Left kidney (tissue), 2 donors: Measurements from ENCODE around the gene POU6F2. TPM values are rescaled to one million over a fixed set of nuclear protein-coding genes. Genes with fewer than 3 reads are reported as not detected.

Experiments
- DNase-seq: peaks from one replicate; pipeline ENCODE4 v3.0.0-alpha.2; 2013
- polyA plus RNA-seq: library from polyadenylated mRNA; unstranded; fragments of 120-200 nt; gene quantifications from one replicate; pipeline ENCODE4 v1.2.1, GENCODE V29; 2013; ENCODE audit not compliant: insufficient read length

The POU6F2 gene
- polyA plus RNA-seq, 1 donor, result 0.18 TPM

DNA sequence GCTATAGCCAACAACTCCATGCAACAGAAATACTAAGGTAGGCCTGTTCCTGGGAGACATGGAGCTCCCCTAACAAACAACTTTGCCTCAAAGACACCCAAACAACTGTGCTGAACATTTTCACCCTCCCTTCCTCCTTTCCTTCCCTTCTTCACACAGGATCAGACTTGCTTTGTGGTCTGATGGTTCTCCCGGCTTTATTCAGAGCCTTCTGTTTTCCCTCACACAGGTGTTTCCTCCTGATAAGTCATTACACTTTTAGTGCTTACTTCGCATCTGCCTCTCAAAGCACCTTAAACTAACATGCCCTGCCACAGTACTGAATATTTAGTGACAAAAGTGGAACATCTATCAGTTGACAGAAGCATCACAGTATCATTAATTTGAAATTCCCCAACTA lies 532.2 kb downstream of the POU6F2 start:
- DNase-seq, result no peak

DNA sequence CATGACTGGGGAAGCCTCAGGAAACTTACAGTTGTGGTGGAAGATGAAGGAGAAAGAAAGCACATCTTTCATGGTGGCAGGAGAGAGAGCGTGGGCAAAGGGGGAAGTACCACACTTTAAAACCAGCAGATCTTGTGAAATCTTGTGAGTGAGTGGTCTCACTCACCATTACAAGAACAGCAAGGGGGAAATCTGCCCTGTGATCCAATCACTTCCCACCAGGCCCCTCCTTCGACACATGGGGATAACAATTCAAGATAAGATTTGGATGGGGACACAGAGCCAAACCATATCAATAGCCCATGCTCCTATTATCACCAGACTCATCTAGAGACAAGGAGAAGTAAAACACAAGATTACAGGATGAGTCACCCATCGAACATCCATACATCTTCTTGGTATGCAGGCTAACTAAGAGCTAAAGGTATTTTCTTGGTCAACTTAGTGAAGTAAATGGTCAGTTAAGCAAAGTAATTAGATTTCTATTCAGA lies 533.2 kb downstream of the POU6F2 start:
- no peak for DNase-seq

DNA sequence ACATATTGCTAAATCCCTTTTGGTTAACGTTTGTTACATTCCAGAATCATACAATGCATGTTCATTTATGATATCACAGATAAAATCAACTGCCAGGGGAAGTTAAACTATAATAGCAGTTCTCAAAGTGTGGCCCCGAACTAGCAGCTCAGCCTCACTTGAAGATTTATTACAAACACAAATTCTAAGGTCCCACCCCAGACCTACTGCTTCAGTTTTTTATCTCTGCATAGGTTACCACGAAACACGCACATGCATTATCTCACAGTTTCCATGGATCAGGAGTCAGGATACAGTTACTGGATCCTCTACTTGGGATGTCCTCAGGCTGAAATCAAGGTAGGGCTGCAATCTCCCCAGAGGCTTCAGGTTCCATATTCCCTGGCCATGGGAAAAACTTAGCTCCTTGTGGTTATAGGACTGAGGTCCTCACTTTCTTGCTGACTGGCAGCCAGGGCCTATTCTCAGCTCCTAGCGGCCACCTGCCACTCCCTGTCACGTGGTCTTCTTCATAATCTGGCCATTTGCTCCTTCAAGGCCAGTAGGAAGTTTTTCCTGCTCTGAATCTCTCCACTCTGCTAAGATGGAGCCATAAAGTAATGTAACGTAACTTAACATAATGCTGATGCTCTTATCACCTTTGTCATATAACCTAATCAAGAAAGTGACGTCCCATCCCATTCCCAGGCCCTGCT lies 538.0 kb downstream of the POU6F2 start:
- DNase-seq, result no peak

DNA sequence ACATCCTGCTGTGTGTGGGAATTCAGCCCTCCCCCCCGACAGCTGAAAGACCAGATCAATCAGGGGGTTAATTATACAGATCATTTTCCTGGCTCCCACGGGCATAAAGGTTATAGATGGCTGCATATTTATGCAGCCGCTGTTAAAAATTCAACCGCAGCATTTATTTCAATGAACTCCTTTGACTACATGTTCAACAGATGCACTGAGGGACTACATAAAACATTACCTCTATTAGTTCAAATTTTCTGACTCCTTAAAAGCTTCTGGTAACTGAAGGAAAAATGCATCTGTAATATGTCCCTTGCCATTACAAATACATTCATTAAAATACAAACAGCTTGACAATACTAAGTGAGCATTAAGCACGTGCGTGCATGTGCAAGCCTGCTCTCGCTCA lies 538.8 kb downstream of the POU6F2 start:
- DNase-seq, result no peak

DNA sequence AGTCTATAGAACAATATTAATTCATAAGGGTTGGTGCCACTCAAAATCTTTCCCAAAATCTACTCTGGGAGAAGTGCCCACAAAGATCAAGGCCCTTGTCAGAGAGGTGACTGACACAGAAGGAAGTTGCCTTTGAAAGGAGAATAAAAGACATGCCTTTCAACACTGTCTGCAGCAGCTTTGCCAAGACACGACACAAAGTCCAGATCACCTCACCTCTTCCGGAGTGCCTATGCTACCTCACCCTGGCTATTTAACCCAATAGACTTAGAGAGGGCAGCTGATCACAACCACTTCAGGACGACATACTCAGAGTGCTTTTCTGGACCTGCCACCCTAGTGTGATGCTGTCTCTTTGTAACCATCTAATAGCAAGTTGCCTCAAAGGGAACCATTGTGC lies 539.5 kb downstream of the POU6F2 start:
- DNase-seq, result no peak

Other genes starting within 250 kb of the POU6F2 start
- gene VPS41, start 68.7 kb upstream of the POU6F2 start, polyA plus RNA-seq, result 102 TPM